Brain pericyte (primary cell): ENCODE results near the gene NSMF.

Experiments
- DNase-seq: peaks from one replicate; pipeline ENCODE4 v3.0.0-alpha.2; 2012; ENCODE audit warnings: low read depth, low spot score

Gene NSMF

DNA sequence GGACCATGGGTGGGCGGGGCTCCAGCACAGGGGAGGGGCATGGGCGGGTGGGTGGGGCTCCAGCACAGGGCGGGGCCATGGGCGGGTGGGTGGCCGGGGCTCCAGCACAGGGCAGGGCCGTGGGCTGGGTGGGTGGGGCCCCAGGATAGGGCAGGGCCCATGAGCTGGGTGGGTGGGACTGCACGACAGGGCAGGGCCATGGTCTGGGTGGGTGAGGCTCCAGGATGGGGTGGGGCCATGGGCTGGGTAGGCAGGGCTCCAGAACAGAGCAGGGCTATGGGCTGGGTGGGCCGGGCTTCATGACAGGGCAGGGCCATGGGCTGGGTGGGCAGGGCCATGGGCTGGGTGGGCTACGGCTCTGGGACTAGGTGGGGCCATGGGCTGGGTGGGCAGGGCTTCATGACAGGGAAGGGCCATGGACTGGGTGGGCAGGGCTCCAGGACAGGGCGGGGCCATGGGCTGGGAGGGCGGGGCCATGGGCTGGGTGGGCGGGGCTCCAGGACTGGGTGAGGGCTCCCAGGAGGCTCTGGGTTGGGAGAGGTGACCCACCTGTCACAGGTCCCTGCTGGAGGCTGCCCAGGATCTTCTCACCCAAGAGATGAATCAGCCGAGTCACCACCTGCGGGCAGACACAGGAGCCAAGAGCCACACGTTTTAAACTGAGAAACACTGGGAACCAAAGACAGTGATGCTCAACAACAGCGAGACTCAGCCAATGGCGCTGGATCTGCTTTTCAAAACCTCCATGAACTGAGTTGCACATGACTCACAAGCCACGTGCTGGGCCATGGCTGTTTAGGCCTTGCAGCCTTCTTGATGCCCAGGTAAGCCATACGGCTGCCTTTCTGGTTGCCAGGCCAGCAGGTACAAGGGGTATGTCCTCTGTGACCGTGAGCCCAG, 33.6 kb upstream of the NSMF start:
- no peak for DNase-seq

DNA sequence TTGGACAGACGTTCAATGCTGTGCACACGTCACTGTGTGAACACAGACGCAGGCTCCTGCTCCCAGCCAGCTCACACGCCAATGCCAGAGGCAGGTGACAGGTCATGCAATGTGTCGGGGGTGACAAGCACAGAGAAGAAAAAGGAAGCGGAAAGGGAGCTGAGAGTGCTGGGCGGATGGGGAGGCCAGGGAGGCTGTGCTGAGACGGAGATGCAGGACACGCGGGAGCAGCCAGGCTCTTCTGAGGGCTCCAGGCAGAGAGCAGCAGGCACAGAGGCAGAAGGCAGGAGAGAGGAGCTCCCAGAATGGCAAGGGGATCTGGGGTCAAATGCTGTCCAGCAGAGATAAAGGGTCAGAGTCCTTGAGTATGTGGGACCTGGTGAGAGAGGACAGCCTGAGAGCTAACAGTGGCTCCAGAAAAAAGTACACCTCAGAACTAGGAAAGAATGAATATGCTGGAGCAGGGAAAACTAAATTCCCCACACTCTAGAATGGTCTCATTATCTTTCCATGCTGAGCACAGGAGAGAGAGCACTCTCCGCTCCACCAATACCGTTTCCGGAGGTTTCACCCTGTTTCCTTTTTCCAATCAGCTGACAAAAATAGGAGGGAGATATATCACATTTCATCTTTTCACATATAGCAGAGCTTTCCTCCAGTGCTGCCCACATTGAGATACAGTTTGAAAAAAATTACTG, 32.8 kb upstream of the NSMF start:
- no peak for DNase-seq

DNA sequence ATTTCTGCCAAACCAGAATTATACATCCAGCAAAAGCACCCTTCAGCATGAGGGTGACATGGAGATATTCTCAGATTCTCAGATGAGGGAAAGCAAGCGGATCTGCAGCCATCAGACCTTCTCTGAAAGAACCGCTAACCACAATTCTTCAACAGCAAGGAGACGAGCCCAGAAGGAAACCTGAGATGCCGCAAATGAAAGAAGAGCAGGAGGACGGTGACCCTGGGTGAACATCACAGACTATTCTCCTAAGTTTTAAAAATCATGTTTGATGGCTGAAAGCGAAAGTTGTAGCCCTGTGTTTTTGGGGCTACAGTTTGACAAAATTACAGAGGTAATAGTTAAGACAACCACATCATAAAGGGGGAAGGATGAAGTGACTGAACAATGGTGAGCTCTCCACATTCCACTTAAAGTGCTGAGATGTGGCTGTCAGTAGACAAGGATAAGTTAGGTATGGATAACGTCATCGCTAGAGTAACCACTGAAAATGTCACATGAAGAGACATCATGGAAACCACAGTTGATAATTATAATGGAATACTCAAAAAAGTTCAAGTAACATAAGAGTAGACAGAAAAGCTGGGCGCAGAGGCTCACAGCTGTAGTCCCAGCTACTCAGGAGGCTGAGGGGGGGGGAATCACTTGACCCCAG, 31.5 kb upstream of the NSMF start:
- no peak for DNase-seq

DNA sequence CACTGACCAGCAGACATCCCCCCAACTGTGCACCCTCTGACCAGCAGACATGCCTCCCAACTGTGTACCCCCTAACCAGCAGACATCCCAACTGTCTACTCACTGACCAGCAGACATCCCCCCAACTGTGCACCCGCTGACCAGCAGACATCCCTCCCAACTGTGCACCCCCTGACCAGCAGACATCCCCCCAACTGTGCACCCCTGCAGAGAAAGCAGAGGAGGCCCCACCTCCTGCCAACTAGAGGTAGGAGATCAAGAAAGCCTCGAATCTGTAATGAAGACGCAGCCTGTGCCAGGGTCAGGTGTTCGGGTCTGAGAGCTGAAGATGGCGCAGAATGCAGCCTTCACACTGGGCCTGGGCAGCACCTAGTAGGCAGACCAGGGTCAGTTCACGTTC, 29.8 kb upstream of the NSMF start:
- DNase-seq, result no peak

DNA sequence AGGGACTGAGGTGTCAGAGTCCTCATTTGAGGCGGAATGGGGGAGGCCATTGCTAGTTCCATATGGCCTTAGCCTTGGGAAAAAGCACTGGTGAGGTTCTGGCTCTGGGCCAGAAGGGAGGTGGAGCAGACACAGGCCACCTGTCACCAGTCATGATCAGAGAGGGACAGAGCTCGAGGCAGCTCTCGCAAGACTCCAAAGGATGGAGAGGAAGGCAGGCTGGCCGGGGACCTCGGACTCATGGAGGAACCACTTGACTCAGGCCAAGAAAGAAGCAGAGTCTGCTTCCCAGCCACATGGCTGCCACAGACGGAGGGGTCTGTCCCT, 29.2 kb upstream of the NSMF start:
- no peak for DNase-seq

DNA sequence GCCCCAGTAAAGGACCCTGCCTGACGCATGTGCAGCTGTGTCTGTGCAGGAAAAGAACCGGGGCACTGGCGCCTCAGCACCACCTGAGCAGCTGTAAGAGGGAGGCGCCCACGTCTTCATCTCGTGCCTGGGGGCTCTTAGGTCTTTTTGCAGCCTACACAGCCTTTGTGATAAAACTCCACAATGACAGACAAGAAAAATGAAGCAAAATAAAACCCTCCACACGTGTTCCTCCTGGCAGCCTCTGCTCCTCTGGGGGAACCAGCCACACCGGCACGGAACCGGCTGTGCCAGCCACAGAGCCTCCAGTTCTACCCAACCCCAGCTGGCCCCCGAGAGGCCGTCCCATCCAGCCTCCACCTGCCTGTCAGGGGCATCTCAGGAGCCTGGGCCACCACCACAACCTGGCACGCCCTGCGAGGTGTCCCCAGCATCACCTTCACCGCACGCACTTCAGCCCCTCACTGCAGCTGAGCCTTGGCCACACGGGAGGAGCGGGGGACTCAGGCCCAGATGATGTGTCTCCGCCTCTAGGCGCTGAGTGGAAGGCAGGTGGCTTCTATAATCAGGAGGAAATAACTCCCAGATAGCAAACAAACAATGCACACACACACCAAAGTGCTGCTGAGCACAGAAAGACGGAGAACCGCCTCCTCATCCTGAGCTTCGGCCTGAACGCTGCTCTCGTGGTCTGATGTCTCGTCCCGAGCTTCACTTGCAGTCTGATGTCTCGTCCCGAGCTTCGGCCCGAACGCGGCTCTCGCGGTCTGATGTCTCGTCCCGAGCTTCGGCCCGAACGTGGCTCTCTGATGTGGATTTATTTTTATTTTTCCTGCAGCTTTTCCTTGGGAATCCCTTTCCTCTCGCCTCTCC, 28.6 kb upstream of the NSMF start:
- DNase-seq, result no peak

DNA sequence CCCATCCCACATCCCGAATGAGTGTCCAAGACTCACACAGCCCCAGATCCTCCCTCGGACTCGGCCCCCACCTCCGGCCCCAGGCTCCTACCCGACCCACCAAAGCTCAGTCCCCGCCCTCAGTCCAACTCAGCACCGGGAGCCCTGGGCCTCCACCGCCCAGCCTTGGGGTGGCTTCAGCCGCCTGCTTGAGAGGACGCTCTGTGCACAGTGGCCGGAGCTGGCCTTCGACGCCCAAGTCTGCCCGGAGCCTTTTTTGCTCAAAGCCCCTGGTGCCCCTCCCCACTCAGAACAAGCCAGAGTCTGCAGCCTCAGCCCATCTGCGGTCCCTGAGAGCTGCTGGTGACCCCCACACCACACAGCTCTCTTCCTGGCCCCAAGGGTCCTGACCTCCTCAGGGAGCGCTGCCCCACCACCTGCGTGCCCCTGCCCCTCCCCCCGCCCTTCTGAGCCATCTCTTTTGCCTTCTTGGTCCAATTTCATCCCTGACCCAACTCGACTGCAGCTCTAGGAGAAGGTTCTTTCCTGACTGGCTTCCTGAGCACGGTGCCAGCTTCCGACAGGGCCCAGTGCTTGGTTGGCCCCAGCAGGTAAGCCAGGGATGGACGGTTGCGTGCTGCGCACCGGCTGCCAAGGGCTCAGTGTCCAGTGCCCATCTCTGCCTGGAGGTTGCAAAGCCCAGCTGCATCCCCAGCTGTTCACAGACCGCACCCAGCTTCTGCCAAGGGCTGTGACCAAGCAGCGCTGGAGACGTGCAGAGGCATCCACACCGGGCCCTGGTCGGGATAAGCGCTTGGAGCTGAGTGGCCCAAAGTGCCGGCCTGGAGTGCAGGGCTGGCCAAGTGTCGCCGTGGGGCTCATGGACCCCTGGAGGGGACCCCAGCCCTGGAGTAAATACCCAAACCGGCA, 27.7 kb upstream of the NSMF start:
- DNase-seq, result no peak

DNA sequence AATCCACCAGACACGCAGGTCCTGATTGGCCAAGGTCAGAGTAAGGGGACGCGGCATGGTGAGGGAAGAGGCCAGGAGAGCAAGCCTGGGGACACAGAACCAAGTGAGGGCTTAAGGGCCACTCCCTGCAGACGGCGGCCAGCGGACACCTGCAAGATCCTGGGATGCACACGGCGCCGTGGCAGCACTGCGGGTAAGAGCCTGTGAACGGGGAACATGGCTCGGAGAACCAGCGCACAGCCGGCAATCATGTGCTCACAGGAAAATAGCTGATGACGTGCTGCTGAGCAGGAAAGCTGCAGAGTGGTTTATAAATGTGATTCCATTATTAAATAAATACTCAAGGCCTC, 27.0 kb upstream of the NSMF start:
- DNase-seq, result no peak

DNA sequence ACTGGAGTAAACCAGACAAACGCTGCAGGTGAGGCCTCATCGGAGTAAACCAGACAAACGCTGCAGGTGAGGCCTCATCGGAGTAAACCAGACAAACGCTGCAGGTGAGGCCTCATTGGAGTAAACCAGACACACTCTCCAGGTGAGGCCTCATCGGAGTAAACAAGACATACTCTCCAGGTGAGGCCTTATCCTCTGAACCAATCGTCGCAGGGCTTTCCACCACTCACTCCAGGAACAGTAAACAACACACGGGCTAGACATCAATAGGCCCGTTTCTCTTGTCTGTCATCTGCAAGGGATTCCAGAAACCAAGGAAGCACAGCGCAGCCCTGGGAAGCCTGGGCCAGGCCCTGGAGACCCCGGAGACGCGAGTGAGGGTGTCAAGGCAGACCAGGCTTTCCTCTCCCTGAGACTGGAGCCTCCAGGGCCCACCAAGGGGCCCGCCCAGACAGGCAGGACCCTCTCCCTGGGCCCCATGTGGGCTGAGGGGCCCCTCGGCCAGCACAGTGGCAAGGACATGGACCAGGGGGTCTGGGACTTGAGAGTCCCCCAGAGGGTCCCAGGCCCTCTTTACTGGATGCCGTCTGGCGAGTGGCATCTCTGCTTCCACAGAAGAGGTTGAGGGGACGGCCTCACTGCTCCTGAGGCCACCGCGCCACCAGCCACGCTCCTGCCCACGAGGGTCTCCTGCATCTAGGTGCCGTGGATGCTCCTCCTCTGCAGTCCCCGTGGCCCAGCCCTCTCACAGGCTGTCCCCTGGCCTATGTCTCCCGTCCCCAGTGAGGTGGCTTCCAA, 26.4 kb upstream of the NSMF start:
- DNase-seq, result no peak

DNA sequence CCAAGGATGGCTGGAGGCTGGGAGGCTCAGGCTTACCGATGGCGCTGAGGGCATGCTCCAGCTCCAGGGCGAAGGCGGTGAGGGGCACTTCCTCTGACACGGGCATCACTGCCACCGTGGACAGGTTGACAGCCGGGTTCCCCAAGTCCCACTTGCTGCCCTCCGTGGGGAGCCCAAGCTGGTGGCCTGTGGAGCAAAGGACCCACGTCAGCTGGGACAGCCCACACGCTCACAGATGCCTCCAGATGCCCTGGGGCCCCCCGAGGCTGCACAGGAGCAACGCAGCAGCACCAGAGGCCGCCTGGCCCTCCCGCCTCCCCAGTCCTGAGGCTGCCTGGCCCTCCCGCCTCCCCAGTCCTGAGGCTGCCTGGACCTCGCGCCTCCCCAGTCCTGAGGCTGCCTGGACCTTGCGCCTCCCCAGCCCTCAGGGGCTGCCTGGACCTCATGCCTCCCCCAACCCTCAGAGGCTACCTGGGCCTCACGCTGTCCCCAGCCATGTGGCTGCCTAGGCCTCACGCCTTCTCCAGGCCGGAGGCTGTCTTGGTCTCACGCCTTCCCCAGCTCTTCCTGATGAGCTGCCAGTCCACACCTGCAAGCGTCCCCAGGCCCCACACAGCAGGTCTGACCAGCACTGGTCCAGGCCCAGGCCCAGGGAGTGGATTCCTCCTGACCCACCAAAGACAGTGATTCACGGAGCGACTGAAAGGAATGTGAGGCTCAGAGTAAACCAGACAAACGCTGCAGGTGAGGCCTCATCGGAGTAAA, 25.6 kb upstream of the NSMF start:
- DNase-seq, result no peak

DNA sequence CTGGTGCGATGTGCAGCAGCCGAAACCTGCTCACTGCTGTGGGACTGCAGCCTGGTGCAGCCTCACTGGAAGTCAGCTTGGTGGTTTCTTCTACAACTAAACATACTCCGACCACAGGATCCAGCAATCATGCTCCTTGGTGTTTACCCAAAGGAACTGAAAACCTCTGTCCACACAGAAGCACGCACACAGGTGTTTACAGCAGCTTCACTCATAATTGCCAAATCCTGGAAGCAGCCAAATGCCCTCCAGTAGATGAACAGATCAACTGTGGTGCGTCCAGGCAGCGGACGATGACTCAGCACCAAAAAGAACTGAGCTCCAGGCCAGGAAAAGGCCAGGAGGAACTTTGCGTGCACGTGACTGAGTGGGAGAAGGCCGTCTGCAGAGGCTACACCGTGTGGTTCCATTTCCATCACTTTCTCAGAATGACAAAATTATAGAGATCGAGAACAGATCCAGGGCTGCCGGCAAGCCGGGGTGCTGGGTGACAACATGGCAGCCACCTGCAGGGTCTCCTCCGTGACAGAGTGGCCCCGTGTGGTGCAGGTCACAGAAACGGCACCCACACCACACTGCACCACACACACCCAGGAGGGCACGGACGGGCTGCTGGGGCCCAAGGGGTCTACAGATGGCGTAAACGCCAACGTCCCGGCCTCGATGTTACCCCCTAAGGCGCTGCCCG, 23.1 kb upstream of the NSMF start:
- no peak for DNase-seq

DNA sequence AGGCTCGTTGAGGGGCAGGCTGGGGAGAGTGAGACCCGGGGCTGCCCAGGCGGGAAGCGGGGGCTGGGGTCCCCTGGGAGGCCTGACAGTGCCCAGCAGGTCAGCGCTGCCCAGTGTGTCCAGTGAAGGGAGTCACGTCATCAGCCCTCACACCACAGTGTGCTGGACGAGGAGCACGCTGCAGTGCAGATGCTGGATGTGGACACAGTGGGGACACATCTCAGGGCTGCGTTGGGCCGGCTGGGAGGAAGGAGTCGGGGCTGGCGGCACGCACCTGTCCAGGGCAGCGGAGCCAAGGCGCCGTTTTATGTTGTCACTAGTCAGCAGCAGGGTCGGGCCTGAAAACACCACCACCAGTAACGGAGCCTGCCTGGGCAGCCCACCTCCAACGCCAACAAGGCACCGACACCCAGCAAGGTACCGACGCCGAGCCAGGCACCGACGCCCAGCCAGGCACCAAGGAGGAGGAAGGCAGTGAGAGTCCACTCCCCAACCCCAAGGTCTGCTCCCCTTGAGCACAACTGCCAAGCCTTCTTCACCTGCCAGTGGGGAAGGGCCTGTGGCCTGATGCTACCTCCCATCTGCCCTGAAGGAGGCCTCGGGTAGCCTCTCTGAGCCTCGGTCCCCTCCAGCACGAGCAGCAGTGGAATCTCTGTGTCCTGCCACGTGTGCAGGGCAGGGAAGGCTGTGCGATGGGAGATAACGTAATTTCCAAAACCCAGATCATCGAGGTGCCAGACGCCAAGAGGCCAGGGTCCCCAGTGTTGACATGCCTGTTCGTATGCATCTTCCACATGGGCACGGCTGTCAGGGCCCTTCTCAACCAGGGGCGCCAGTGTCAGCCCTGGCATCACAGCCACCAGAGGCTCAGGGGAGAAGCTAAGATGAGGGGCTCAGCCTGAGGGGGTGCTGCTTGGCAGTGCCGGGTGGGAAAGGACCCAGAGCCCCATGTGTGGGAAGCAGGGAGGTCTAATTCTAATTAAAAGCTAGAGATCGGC, 21.9 kb upstream of the NSMF start:
- DNase-seq, result no peak

DNA sequence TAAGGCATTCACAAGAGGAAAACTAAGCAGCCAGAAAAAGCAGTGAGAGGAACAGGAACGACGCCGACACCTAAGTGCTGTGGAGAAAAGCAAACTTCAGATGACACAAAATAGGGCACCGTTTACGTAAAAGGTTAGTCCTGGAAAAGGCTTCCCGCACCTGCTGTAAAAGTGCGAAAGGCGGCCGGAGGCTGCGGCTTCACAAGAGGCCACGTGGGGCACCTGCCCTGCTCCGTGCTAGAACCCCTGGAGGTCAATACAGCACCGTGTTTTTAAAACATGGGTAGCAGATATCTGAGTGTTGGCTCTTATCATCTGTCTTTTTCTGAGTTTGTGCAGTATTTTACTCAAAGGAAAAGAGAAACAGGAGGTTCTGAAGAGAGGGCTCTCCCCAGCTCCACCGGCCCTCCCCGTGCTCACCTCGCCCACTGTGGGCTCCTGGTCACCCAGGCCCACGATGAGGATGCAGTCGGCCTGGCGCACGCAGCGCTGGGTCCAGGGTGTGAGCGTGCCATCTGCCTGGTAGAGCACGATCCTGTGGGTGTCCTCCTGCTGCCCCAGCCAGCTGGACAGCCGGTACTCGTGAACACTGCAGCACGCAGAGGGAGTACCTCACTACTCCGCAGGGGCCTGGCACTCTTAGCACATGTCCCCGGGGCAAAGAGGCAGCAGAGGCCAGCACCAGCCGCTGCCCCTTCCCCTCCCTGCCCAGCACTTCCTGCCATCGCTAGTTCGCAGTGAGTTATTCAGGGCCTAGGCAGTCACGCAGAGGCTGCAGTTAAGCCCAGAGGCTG, 21.0 kb upstream of the NSMF start:
- no peak for DNase-seq

DNA sequence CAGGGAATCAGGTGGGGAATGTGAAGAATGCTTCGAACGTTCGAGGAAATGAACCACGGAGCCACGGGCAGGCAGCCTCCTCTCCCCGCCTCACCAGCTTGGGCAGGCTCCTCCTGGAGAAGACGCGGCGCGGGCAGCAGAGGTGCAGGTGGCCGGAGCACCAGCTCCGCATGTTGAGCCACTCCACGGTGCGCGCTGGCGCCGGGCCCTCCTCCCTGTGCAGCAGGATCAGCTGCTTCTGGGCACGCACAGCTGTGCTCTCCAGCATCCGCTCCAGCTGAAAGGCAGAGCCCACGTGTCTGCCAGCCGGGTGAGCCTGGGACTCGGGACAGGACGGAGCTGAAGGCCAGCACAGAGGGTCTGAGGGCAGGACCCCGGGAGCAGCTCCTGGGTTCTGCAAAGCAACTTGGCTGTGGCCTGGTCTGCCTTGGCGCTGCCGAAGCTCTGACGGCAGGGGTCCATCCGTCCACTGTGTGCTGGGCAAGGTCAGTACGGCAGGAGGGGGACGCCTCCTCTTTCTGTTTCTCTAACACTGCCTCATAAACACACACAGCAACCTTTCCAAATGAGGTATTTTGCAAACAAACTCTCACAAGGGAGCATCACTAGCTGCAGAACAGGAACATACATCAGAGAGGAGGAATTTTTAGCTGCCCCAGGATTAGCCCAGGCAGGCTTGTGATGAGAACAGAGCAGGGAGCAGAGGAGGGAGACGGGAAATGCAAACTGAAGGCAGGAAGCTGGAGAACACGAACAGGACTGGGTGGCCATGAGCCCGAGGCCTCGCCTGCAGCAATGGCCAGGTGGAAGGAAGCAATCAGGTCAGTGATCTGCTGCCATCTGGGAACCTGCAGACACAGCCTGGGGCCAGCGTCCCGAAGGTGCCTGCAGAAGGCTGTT, 20.1 kb upstream of the NSMF start:
- peak; percentile 88 for DNase-seq

DNA sequence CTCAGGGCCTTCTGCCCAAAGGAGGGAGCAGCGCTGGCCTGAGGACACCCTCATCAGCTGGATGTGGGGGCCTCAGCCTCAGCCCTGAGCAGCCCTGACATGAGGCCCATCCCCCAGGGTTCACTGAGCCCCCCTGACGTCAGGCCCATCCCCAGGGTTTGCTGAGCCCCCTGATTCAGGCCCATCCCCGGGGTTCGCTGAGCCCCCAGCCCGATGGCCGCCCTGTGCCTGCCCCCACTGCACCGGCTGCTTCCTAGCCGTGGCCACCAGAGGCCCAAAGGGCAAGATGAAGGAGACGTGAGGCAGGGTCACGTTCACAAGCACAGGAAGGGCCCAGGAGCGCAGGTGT, 19.5 kb upstream of the NSMF start:
- DNase-seq, result no peak
